ENCODE measurements around the gene SPEN. TPM values are rescaled to one million over a fixed set of nuclear protein-coding genes. Genes with fewer than 3 reads are reported as not detected.

SPEN gene
- total RNA-seq, 2 donors from 2014 or later = 27.8 to 38.9 TPM

DNA sequence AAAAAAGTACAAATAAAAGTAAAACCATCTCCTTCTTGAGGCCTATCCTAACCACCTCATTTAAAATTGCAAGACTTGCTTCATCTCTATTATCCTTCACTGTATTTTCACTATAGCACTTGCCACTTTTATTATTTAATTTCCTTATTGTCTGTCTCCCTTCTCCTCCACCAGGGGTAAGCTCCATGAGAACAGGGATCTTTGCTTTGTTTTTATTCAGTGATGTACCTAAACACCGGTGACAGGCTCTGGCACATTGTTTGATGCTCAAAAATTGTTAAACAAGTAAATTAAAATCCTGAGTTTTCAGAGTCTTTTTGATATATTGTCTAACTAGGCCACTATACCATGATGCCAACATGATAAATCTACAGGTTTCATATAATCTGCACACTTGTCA lies 17.2 kb upstream of the SPEN start:
- Histone ChIP-seq H3K27ac (no peak overlapping the region), H3K36me3 (replicated peaks in 1 of 2; ENCODE audit: insufficient read depth in 1 of 2, low read depth in 2 of 2) (no peaks in the 10 kb centered on the region), H3K4me3 (no peak overlapping the region), H3K9me3 (no peaks in the 10 kb centered on the region), H3K4me1 (peaks cover 6% of the 10 kb centered on the region), H3K27me3 (no peaks in the 10 kb centered on the region)
- intact Hi-C loops (cut with DNase I) = no loop called here
- ATAC-seq (no peak), DNase-seq (no peak)
- 74 to 87% methylated on average over 1 of the region's 1 CpG for WGBS, 2 donors
- TF ChIP-seq, protein P1, sequence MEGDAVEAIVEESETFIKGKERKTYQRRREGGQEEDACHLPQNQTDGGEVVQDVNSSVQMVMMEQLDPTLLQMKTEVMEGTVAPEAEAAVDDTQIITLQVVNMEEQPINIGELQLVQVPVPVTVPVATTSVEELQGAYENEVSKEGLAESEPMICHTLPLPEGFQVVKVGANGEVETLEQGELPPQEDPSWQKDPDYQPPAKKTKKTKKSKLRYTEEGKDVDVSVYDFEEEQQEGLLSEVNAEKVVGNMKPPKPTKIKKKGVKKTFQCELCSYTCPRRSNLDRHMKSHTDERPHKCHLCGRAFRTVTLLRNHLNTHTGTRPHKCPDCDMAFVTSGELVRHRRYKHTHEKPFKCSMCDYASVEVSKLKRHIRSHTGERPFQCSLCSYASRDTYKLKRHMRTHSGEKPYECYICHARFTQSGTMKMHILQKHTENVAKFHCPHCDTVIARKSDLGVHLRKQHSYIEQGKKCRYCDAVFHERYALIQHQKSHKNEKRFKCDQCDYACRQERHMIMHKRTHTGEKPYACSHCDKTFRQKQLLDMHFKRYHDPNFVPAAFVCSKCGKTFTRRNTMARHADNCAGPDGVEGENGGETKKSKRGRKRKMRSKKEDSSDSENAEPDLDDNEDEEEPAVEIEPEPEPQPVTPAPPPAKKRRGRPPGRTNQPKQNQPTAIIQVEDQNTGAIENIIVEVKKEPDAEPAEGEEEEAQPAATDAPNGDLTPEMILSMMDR (IDR thresholded peaks at IDR 0.05) = no peak
- no peak for TF ChIP-seq POLR2A (IDR thresholded peaks at IDR 0.05)

DNA sequence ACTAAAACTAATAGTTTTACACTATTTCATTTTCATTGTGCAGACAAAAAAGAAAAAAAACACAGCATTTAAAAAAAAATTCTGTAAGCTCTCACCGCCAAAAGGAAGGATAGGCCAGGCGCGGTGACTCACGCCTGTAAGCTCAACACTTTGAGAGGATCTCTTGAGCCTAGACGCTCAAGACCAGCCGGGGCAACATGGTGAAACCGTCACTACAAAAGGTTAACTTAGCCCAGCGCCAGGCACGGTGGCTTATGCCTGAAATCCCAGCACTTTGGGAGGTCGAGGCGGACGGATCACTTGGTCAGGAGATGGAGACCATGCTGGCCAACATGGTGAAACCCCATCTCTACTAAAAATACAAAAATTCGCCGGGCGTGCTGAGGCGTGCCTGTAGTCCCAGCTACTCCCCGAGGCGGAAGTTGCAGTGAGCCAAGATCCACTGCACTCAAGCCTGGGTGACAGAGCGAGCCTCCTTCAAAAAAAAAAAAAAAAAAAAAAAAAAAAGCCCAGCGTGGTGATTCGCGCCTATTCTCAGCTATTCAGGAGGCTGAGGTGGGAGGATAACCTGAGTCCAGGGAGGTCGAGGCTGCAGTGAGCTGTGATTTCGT lies 14.3 kb upstream of the SPEN start:
- TF ChIP-seq, protein P1 (IDR thresholded peaks at IDR 0.05) = no peak
- TF ChIP-seq POLR2A (IDR thresholded peaks at IDR 0.05) = no peak
- Histone ChIP-seq H3K27me3 (no peaks in the 10 kb centered on the region), H3K4me1 (peaks cover 16% of the 10 kb centered on the region), H3K9me3 (no peaks in the 10 kb centered on the region), H3K27ac (peak overlapping the region in 2 of 4 donors; percentile 31 to 100), H3K4me3 (no peak overlapping the region), H3K36me3 (replicated peaks in 1 of 2; ENCODE audit: insufficient read depth in 1 of 2, low read depth in 2 of 2) (no peaks in the 10 kb centered on the region)
- intact Hi-C loops (cut with DNase I) = no loop called here
- WGBS, 2 donors = 74 to 77% methylated on average over 17 to 23 of the region's 24 CpGs
- peak; percentile 21 to 42 (median 34) for DNase-seq
- no peak for ATAC-seq

DNA sequence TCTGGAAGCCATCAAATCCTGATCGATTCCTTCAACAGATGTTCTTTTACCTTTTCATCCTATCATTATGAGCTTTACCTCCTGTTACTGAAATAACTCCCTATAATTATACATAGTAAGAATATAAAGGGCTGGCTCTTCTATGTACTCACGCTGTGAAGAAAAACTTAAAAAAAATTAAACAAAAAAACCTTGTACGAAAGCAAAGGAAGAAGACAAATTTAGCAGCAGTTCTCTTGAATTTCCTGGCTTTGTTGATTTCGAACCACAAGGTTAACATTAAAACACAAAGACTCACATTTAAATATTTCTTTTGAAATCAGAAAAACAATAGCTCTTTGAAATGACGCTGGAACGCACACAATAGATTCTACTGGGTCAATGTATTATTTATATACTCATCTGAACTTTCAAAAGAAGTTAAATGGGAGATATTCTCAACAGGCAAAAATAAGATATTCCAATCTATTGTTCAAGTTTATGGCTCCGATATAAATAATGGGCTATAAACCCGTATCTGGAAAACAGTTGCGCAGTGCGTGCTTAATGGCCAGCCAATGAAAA lies 13.6 kb upstream of the SPEN start:
- peaks cover 16% of the 10 kb centered on the region for H3K4me1 ChIP-seq
- peak overlapping the region; percentile 99 to 100 (median 100) for H3K27ac ChIP-seq
- no peak for DNase-seq
- ATAC-seq = no peak
- no peaks in the 10 kb centered on the region for H3K36me3 ChIP-seq (replicated peaks in 1 of 2; ENCODE audit: insufficient read depth in 1 of 2, low read depth in 2 of 2)
- intact Hi-C loops (cut with DNase I) = no loop called here
- TF ChIP-seq, protein P1 (IDR thresholded peaks at IDR 0.05) = no peak
- TF ChIP-seq POLR2A (IDR thresholded peaks at IDR 0.05) = no peak
- no peaks in the 10 kb centered on the region for H3K27me3 ChIP-seq
- H3K9me3 ChIP-seq = no peaks in the 10 kb centered on the region
- H3K4me3 ChIP-seq = peak overlapping the region; percentile 26 to 43
- 0 to 1% methylated on average over 10 of the region's 10 CpGs for WGBS, 2 donors

DNA sequence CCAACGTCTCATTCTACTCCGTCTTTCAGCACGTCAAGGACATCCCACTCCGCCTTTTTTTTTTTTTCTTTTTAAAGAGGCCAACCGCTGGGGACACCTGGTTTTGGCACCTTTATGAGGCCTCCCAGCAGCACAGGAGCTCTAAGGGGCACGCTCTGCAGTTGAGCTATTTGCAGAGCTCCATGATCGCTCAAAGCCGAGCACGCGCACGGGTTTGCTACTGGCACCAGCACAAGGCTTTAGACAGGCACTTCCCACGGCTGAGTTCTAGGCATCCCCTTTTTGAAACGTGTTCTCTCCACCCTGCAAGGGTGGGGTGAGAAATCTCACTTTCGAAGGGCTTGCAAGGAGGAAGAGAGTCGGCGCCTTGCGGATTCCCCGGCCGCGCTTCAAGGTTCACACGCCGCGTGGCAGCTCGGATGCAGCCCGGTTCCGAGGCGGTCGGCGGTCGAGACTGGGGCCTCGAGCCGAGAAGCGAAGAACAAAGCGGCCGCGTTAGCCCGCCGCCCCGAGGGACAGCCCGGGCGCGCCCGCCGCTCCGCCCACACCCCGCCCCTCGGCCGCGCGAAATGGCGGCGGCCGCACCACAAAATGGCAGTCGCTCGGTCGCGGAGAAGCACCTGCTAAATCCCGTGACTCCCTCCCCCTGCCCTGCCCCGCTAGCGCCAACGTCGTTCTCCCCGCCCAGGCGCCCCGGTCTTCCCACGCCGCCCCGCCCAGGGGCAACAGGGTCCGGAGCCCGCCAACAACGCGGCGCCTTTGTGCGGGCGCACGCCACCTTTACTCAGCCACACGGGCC lies 12.9 kb upstream of the SPEN start:
- H3K4me3 ChIP-seq = peak overlapping the region; percentile 26 to 43
- H3K36me3 ChIP-seq (replicated peaks in 1 of 2; ENCODE audit: insufficient read depth in 1 of 2, low read depth in 2 of 2) = no peaks in the 10 kb centered on the region
- peak; percentile 70 to 82 (median 82) for TF ChIP-seq POLR2A (IDR thresholded peaks at IDR 0.05)
- TF ChIP-seq, protein P1 (IDR thresholded peaks at IDR 0.05) = peak in 2 of 7 experiments; percentile 15 to 34
- intact Hi-C loops (cut with DNase I) = no loop called here
- peak; percentile 86 to 93 (median 87) for DNase-seq
- H3K4me1 ChIP-seq = peaks cover 16% of the 10 kb centered on the region
- peak; percentile 68 for ATAC-seq
- peak overlapping the region; percentile 99 to 100 (median 100) for H3K27ac ChIP-seq
- WGBS, 2 donors = 1% methylated on average over 19 to 74 of the region's 77 CpGs
- H3K27me3 ChIP-seq = no peaks in the 10 kb centered on the region
- H3K9me3 ChIP-seq = no peaks in the 10 kb centered on the region
